OCI-LY1 (cell line): ENCODE data around the gene MMP21.

Experiments
- H2AFZ ChIP-seq: fragments of 200-600 bp; sonication (generic), shearing (Covaris generic); 2 replicates; pipeline ENCODE4 v1.6.0; 2014; ENCODE audit warnings: antibody characterized with exemption, mild to moderate bottlenecking, low read length
- H3F3A ChIP-seq: fragments of 200-600 bp; sonication (generic), shearing (Covaris generic); 2 replicates; pipeline ENCODE4 v1.6.0; 2014; ENCODE audit warnings: mild to moderate bottlenecking, antibody characterized with exemption, low read length, moderate library complexity; ENCODE audit not compliant: insufficient read depth
- H3K27ac ChIP-seq: fragments of 200-600 bp; sonication (generic); 2 replicates; pipeline ENCODE4 v1.5.1; 2014; ENCODE audit warnings: low read length, mixed run types, mild to moderate bottlenecking, low read depth; ENCODE audit not compliant: poor library complexity, severe bottlenecking
- H3K27me3 ChIP-seq: fragments of 200-600 bp; sonication (generic); 2 replicates; pipeline ENCODE4 v1.6.0; 2014; ENCODE audit warnings: antibody characterized with exemption, mild to moderate bottlenecking, low read length, moderate library complexity; ENCODE audit not compliant: insufficient read depth
- H3K36me3 ChIP-seq: fragments of 200-600 bp; sonication (generic); 2 replicates; pipeline ENCODE4 v1.6.1; 2014; ENCODE audit warnings: mild to moderate bottlenecking, antibody characterized with exemption, low read length, moderate library complexity, mixed read lengths; ENCODE audit not compliant: insufficient read depth
- H3K4me1 ChIP-seq: fragments of 200-600 bp; sonication (generic); 2 replicates; pipeline ENCODE4 v1.5.1; 2014; ENCODE audit warnings: mild to moderate bottlenecking, low read length, moderate library complexity; ENCODE audit not compliant: insufficient read depth, severe bottlenecking
- H3K4me2 ChIP-seq: fragments of 200-600 bp; sonication (generic), shearing (Covaris generic); 2 replicates; pipeline ENCODE4 v1.6.1; 2014; ENCODE audit warnings: low read length
- H3K4me3 ChIP-seq: fragments of 200-600 bp; sonication (generic); 2 replicates; pipeline ENCODE4 v1.5.1; 2014; ENCODE audit warnings: low read length, low read depth, mild to moderate bottlenecking, mixed read lengths; ENCODE audit not compliant: poor library complexity, severe bottlenecking
- H3K79me2 ChIP-seq: fragments of 200-600 bp; shearing (Covaris generic); 2 replicates; pipeline ENCODE4 v1.6.1; 2016; ENCODE audit warnings: mixed run types, low read length, mixed read lengths; ENCODE audit not compliant: insufficient read depth
- H3K9ac ChIP-seq: fragments of 200-600 bp; sonication (generic), shearing (Covaris generic); 2 replicates; pipeline ENCODE4 v1.6.1; 2014; ENCODE audit warnings: mild to moderate bottlenecking, low read length, mixed read lengths
- H3K9me2 ChIP-seq: fragments of 200-600 bp; sonication (generic), shearing (Covaris generic); 2 replicates; pipeline ENCODE4 v1.6.1; 2014; ENCODE audit warnings: low read depth, mild to moderate bottlenecking, low read length, mixed read lengths
- H3K9me3 ChIP-seq: fragments of 200-600 bp; shearing (Covaris generic); 2 replicates; pipeline ENCODE4 v1.6.1; 2014; ENCODE audit warnings: low read length, mixed read lengths
- H4K20me1 ChIP-seq: fragments of 200-600 bp; sonication (generic), shearing (Covaris generic); 2 replicates; pipeline ENCODE4 v1.6.0; 2016; ENCODE audit warnings: mild to moderate bottlenecking, low read length; ENCODE audit not compliant: insufficient read depth
- CTCF ChIP-seq: fragments of 200-600 bp; sonication (generic), shearing (Covaris generic); IDR thresholded peaks from 2 replicates; pipeline ENCODE4 v1.5.1; 2017; ENCODE audit warnings: mild to moderate bottlenecking, antibody characterized with exemption, low read length, moderate library complexity, mixed read lengths
- EZH2 ChIP-seq: fragments of 200-600 bp; sonication (generic), shearing (Covaris generic); IDR thresholded peaks from 2 replicates; pipeline ENCODE4 v1.8.0; 2017; ENCODE audit warnings: borderline replicate concordance, mixed run types, mild to moderate bottlenecking, antibody characterized with exemption, low read length, moderate library complexity, mixed read lengths

MMP21 gene

GRCh38 chr10:125762692-125763648, 12.7 kb downstream of the MMP21 start:
- no peak overlapping the region for H3K9ac ChIP-seq
- H4K20me1 ChIP-seq, result no peaks in the 10 kb centered on the region
- no peak overlapping the region for H2AFZ ChIP-seq
- no peaks in the 10 kb centered on the region for H3F3A ChIP-seq
- H3K27ac ChIP-seq, result no peak overlapping the region
- peaks cover 78% of the 10 kb centered on the region for H3K36me3 ChIP-seq
- H3K4me2 ChIP-seq, result no peak overlapping the region
- no peaks in the 10 kb centered on the region for H3K79me2 ChIP-seq
- no peak overlapping the region for H3K4me3 ChIP-seq
- H3K9me3 ChIP-seq, result no peaks in the 10 kb centered on the region
- H3K9me2 ChIP-seq, result no peaks in the 10 kb centered on the region
- TF ChIP-seq CTCF, result no peak
- no peak for TF ChIP-seq EZH2
- H3K4me1 ChIP-seq, result no peaks in the 10 kb centered on the region
- H3K27me3 ChIP-seq, result no peaks in the 10 kb centered on the region

GRCh38 chr10:125761961-125762360, 13.7 kb downstream of the MMP21 start:
- Histone ChIP-seq H3K9me2 (no peaks in the 10 kb centered on the region), H3K9ac (no peak overlapping the region), H3K4me1 (no peaks in the 10 kb centered on the region), H4K20me1 (no peaks in the 10 kb centered on the region), H3K79me2 (no peaks in the 10 kb centered on the region), H3K4me3 (no peak overlapping the region), H3K27me3 (no peaks in the 10 kb centered on the region), H3K4me2 (no peak overlapping the region), H3F3A (no peaks in the 10 kb centered on the region), H3K36me3 (peaks cover 88% of the 10 kb centered on the region), H2AFZ (no peak overlapping the region), H3K9me3 (no peaks in the 10 kb centered on the region), H3K27ac (no peak overlapping the region)
- TF ChIP-seq EZH2, result no peak
- no peak for TF ChIP-seq CTCF

GRCh38 chr10:125757742-125758141, 17.9 kb downstream of the MMP21 start:
- Histone ChIP-seq H2AFZ (no peak overlapping the region), H3F3A (no peaks in the 10 kb centered on the region), H4K20me1 (no peaks in the 10 kb centered on the region), H3K4me2 (no peak overlapping the region), H3K9me3 (no peaks in the 10 kb centered on the region), H3K27ac (no peak overlapping the region), H3K27me3 (no peaks in the 10 kb centered on the region), H3K79me2 (no peaks in the 10 kb centered on the region), H3K36me3 (peaks cover 91% of the 10 kb centered on the region), H3K4me1 (no peaks in the 10 kb centered on the region), H3K4me3 (no peak overlapping the region), H3K9ac (no peak overlapping the region), H3K9me2 (no peaks in the 10 kb centered on the region)
- no peak for TF ChIP-seq EZH2
- no peak for TF ChIP-seq CTCF
